Neutrophil (primary cell): ENCODE results near the gene DUS1L.

Experiments
- H3K27ac ChIP-seq: fragments of 200-600 bp; sonication (generic); 2 replicates; pipeline ENCODE4 v1.5.1; 2016; ENCODE audit warnings: mild to moderate bottlenecking, moderate library complexity
- H3K27me3 ChIP-seq: fragments of 200-600 bp; sonication (generic); 2 replicates; pipeline ENCODE4 v1.6.0; 2016; ENCODE audit warnings: mild to moderate bottlenecking
- H3K36me3 ChIP-seq: fragments of 200-600 bp; sonication (generic); 2 replicates; pipeline ENCODE4 v1.5.1; 2017
- H3K4me1 ChIP-seq, 2 experiments: fragments of 200-600 bp in 1 of 2; sonication (generic) in 1 of 2; 1 replicate in 1 of 2; 2 replicates in 1 of 2; pipeline versions ENCODE4 v1.5.1 to v1.6.1; 2013 to 2016; ENCODE audit warnings: low read depth in 1 of 2, low read length in 1 of 2, mild to moderate bottlenecking in 1 of 2, moderate library complexity in 1 of 2; ENCODE audit not compliant: control insufficient read depth in 1 of 2, insufficient read depth in 1 of 2
- H3K4me3 ChIP-seq, 2 experiments: fragments of 200-600 bp in 1 of 2; sonication (generic) in 1 of 2; 1 replicate in 1 of 2; 2 replicates in 1 of 2; pipeline ENCODE4 v1.5.1; 2013 to 2016; ENCODE audit warnings: low read depth in 1 of 2, low read length in 1 of 2, mild to moderate bottlenecking in 1 of 2, moderate library complexity in 1 of 2
- H3K9me3 ChIP-seq: fragments of 200-600 bp; sonication (generic); 2 replicates; pipeline ENCODE4 v1.5.1; 2016
- TF ChIP-seq, protein P1 (sequence below): fragments of 200-600 bp; sonication (generic); IDR thresholded peaks from 2 replicates; pipeline ENCODE4 v1.5.1; 2016; ENCODE audit warnings: antibody characterized with exemption

Gene DUS1L

DNA sequence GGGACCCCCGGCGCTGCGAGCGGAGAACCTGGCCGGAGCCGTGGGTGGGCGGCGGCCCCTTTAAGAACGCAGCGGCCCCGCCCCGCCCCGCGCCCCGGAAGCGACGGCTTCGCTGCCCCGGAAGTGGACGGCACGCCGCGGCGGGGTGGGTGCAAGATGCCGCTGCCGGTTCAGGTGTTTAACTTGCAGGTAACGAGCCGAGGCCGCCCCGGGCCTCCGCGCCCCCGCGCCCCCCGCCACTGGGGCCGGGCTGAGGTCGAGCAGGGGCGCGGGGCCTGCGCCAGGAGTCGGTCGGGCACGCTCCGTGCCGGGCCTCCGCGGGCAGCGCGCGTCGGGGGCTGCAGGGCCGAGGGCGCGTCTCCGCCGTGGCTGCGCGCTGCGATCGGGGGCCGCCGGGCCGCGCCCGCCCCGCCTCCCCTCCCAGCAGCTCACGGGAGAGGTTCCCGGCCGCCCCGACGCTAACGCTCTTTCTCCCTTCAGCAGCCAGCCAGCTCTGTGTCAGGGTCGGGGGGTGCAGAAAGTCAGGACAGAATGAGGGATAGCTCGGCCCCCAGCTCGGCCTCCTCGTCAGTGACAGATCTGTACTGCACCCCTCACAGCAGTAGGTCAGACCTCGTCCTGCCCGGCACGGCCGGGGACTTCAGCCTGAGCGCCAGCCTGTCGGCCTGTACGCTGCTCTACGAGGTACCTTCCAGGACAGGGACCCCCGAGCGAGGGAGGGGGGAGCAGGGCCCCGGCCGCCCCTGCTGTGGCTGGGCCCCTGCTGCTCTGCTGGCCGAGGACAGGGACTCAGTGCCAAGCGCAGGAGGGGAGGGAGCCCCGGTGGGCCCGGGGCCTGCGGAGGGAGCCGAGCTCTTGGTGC lies 13.6 kb downstream of the DUS1L start, which contains the start of the genes GPS1 and RFNG:
TSS of gene GPS1 (plus strand) at position 123 of the 862 bp plus-strand sequence. CDS start at position 157, 34 bp downstream.
TSS of gene RFNG (minus strand) at position 36 of the 862 bp plus-strand sequence. CDS start 45 bp downstream, outside the sequence.
- Histone ChIP-seq H3K4me3 (peak within 1 kb of the TSS; percentile 64 to 65), H3K9me3 (no peaks in the 10 kb centered on the region), H3K27ac (peak within 1 kb of the TSS; percentile 57), H3K36me3 (peaks cover 62% of the 10 kb centered on the region), H3K27me3 (no peaks in the 10 kb centered on the region), H3K4me1 (peaks cover 15 to 21% of the 10 kb centered on the region in 2 experiments)
- TF ChIP-seq, protein P1, sequence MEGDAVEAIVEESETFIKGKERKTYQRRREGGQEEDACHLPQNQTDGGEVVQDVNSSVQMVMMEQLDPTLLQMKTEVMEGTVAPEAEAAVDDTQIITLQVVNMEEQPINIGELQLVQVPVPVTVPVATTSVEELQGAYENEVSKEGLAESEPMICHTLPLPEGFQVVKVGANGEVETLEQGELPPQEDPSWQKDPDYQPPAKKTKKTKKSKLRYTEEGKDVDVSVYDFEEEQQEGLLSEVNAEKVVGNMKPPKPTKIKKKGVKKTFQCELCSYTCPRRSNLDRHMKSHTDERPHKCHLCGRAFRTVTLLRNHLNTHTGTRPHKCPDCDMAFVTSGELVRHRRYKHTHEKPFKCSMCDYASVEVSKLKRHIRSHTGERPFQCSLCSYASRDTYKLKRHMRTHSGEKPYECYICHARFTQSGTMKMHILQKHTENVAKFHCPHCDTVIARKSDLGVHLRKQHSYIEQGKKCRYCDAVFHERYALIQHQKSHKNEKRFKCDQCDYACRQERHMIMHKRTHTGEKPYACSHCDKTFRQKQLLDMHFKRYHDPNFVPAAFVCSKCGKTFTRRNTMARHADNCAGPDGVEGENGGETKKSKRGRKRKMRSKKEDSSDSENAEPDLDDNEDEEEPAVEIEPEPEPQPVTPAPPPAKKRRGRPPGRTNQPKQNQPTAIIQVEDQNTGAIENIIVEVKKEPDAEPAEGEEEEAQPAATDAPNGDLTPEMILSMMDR = no peak

DNA sequence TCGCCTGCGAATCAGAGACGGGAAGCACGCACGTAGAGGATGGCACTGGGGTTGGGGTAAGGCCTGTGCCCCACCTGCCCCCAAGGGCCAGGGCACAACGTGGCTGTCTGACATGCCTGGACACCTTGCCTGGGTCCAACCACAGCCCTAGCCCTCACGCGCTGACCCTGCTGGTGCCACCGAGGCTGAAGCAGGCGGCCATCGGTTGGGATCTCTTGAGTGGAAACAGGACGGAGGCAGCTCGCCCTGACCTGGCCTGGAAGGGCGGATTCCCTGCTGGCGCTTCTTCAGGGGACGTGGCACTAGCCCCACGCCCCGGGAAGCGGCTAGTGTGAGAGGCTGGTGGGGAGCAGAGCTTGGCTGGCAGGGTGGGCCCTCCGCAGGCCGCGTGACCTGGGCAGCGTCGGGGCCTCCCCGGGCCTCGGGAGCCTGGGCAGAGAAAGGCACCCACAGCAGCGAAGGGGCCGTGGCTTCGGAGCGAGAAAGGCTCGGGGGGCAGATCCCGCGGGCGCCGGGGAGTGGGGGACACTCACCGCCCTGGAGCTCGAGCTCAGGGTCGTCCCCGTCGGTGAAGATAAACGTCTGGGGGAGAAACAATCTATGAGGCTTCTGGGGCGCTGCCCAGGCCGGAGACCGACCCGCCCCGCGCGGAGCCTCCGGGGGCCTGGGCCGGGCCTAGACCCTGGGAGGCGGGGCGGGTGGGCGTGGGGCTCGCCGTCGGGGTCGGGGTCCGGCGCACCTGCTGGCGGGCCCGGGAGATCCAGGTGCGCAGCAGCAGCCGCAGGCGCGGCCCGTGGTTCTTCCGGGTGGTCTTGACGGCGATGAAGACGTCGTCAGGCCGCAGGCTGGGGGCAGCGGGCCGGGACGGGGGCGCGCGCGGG lies 14.6 kb downstream of the DUS1L start:
- Histone ChIP-seq H3K4me3 (peak overlapping the region; percentile 62 to 64), H3K27ac (peak overlapping the region; percentile 57), H3K9me3 (no peaks in the 10 kb centered on the region), H3K36me3 (peaks cover 58% of the 10 kb centered on the region), H3K27me3 (no peaks in the 10 kb centered on the region), H3K4me1 (peaks cover 15 to 21% of the 10 kb centered on the region in 2 experiments)
- TF ChIP-seq, protein P1 = no peak

DNA sequence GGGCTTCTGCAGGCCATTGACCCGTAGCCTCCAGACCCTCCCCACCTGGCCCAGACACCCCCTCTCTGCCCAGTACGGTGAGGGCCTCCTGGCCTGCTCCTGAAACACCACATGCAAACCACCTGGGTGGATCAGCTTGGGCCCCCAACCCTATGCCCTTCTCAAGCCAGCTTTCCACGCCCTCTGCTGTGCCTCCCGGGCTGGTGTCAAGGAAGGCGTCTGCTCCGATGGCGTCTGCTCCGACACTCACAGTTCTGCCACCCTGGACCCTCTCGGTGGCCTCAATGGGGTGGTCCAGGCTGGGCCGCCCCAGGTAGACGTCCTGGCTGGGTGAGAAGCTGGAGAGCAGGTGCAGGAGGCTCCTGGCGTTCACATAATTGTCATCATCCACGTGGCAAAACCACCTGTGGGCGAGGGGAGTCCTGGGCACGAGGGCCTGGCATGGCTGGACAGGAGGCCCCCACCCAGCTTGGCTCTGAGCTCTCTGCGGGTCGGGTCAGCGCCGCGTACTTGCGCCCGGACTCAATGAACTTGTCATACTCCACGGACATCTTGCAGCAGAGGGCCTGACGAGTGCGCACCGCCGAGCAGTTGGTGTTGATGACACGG lies 15.3 kb downstream of the DUS1L start:
- Histone ChIP-seq H3K9me3 (no peaks in the 10 kb centered on the region), H3K4me1 (peaks cover 15 to 21% of the 10 kb centered on the region in 2 experiments), H3K4me3 (peak overlapping the region; percentile 62 to 64), H3K27ac (no peak overlapping the region), H3K36me3 (peaks cover 50% of the 10 kb centered on the region), H3K27me3 (no peaks in the 10 kb centered on the region)
- TF ChIP-seq, protein P1 = no peak

DNA sequence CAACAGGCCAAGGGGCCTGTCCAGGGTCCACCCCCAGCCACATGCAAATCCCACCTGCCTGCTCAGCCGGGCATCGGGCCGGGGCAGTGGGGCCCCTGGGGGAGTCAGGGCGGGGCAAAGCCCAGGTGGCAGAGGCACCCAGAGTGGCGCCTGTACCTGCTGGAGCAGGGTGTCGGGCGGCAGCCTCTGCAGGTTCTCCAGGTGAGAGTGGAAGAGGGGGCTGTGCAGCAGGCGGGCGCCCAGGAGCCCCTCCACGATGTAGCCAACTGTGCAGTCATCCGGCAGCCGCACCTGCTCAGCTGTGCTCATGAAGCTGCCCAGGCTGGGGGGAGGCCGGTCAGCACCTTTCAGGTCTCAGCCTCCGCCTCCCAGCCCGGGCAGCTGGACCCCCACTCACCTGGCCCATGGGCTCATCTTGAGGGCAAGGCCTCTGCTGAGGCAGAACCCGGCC lies 16.1 kb downstream of the DUS1L start:
- no peak overlapping the region for H3K27ac ChIP-seq
- peaks cover 15 to 21% of the 10 kb centered on the region in 2 experiments for H3K4me1 ChIP-seq
- no peak overlapping the region for H3K4me3 ChIP-seq
- no peaks in the 10 kb centered on the region for H3K27me3 ChIP-seq
- H3K36me3 ChIP-seq = peaks cover 43% of the 10 kb centered on the region
- no peaks in the 10 kb centered on the region for H3K9me3 ChIP-seq
- TF ChIP-seq, protein P1 = no peak

DNA sequence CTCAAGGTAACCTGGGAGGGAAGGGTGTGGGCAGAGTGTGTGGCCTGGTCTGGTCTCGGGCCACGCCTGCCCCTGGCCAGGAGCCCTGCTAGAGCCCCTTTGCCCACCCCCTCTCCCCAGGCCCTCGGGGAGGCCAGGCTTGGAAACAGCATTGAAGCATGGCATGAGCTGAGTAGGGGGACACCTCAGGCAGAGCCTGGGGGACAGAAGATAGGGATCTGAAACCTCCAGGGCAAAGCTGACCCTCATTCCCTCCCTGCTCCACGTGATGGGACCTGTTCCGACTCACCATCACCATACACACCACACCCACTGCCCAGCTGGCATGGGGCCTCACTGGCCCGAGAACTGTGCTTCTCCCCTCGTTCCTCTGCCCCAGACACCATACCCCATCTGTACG lies 16.5 kb downstream of the DUS1L start:
- no peaks in the 10 kb centered on the region for H3K27me3 ChIP-seq
- peaks cover 15 to 21% of the 10 kb centered on the region in 2 experiments for H3K4me1 ChIP-seq
- no peak overlapping the region for H3K4me3 ChIP-seq
- H3K9me3 ChIP-seq = no peaks in the 10 kb centered on the region
- H3K36me3 ChIP-seq = peaks cover 39% of the 10 kb centered on the region
- H3K27ac ChIP-seq = no peak overlapping the region
- TF ChIP-seq, protein P1 = no peak
